ENCODE results near the gene CACNA1G.

DNA sequence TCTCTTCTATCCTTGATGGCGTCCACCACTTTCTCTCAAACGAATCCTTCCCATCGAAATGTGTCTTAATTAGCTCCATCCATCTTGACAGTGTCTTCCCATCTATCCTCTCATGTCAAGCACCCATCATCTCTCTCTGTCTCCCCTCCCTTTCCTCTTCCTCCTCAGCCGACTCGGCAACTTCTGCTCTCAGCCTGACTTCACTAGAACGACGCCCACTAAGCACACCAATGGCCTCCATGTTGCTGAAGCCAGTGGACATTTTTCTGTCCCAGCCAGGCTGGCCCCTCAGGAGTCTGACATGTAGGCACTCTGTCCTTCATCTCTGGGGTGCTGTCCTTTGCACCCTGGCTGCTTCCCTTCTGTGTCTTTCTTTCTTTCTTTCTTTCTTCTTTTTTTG lies 16.0 kb upstream of the CACNA1G start:
- no peak for TF ChIP-seq POLR2A (IDR thresholded peaks at IDR 0.05)
- TF ChIP-seq, protein P1, sequence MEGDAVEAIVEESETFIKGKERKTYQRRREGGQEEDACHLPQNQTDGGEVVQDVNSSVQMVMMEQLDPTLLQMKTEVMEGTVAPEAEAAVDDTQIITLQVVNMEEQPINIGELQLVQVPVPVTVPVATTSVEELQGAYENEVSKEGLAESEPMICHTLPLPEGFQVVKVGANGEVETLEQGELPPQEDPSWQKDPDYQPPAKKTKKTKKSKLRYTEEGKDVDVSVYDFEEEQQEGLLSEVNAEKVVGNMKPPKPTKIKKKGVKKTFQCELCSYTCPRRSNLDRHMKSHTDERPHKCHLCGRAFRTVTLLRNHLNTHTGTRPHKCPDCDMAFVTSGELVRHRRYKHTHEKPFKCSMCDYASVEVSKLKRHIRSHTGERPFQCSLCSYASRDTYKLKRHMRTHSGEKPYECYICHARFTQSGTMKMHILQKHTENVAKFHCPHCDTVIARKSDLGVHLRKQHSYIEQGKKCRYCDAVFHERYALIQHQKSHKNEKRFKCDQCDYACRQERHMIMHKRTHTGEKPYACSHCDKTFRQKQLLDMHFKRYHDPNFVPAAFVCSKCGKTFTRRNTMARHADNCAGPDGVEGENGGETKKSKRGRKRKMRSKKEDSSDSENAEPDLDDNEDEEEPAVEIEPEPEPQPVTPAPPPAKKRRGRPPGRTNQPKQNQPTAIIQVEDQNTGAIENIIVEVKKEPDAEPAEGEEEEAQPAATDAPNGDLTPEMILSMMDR (IDR thresholded peaks at IDR 0.05) = no peak
